Sigmoid colon (tissue), 7 donors: ENCODE measurements around the gene SMOC2. TPM values are rescaled to one million over a fixed set of nuclear protein-coding genes. Genes with fewer than 3 reads are reported as not detected.

Source experiments
- DNase-seq: peaks from one replicate; pipeline ENCODE4 v3.0.0-alpha.2; 2019
- H3K27ac ChIP-seq, 4 donors: fragments of 200-600 bp; sonication (generic); one replicate each; pipeline ENCODE4 v1.5.1; 2016 to 2019; ENCODE audit warnings: mild to moderate bottlenecking in 1 of 4
- H3K27me3 ChIP-seq, 3 donors: fragments of 200-600 bp; sonication (generic); one replicate each; pipeline ENCODE4 v1.5.1; 2019; ENCODE audit warnings: mild to moderate bottlenecking in 1 of 3
- H3K36me3 ChIP-seq, 4 donors: fragments of 200-600 bp; sonication (generic); one replicate each; pipeline ENCODE4 v1.5.1; 2016 to 2019
- H3K4me1 ChIP-seq, 4 donors: fragments of 200-600 bp; sonication (generic); one replicate each; pipeline ENCODE4 v1.5.1; 2017 to 2019
- H3K4me3 ChIP-seq, 4 donors: fragments of 200-600 bp; sonication (generic); one replicate each; pipeline ENCODE4 v1.5.1; 2017 to 2019; ENCODE audit warnings: mild to moderate bottlenecking in 2 of 4, moderate library complexity in 1 of 4
- H3K9me3 ChIP-seq, 4 donors: fragments of 200-600 bp in 3 of 4; sonication (generic) in 3 of 4; one replicate each; pipeline versions ENCODE4 v1.5.1 to v1.6.1; 2013 to 2019
- EP300 ChIP-seq, 4 donors: sonication (generic); formaldehyde crosslinking; IDR thresholded peaks; one replicate each; pipeline ENCODE4 v1.6.1; 2017; ENCODE audit warnings: antibody characterized with exemption in 4 of 4
- POLR2A ChIP-seq, 2 donors: fragments of 450-650 bp; IDR thresholded peaks; one replicate each; pipeline ENCODE4 v1.6.1; 2016; ENCODE audit warnings: antibody characterized with exemption in 2 of 2, mild to moderate bottlenecking in 2 of 2, moderate library complexity in 2 of 2
- POLR2AphosphoS5 ChIP-seq, 4 donors: sonication (generic); formaldehyde crosslinking; IDR thresholded peaks; one replicate each; pipeline ENCODE4 v1.6.1; 2017; ENCODE audit warnings: antibody characterized with exemption in 4 of 4
- WGBS, 2 donors: extraction: QIAGEN DNeasy Blood & Tissue Kit; methylation state at CpG; one replicate each; pipeline ENCODE4 v1.1.7; 2013; 5-methylcytosine and 5-hydroxymethylcytosine counted together
- intact Hi-C: fragments of 100-400 bp; cut with DNase I; formaldehyde crosslinking; loops from one replicate; pipeline ENCODE4 v1.15.1; 2023
- polyA plus RNA-seq, 3 donors: library from polyadenylated mRNA; stranded (reverse); fragments of 200-250 nt; gene quantifications; one replicate each; pipeline ENCODE4 v1.2.3, GENCODE V29; 2013
- total RNA-seq, 4 donors: library from RNA; depleted of rRNA; stranded (reverse); fragments of >200 nt; gene quantifications; one replicate each; pipeline ENCODE4 v1.1.0, GENCODE V29; 2016
- TF ChIP-seq, protein P1 (sequence below), 4 experiments: fragments of 450-650 bp in 3 of 4; fragments of 200-600 bp in 1 of 4; IDR thresholded peaks; one replicate each; pipeline ENCODE4 v1.5.1; 2016 to 2019; ENCODE audit warnings: antibody characterized with exemption in 4 of 4, mild to moderate bottlenecking in 3 of 4, moderate library complexity in 2 of 4
- donor health status: healthy with polysubstance abuse.
- donor health status: Bipolar disorder and iron deficiency.
- donor health status: healthy.

SMOC2 gene
- total and polyA plus RNA-seq, 7 donors, result 4.2 to 130 (median 33.5) TPM

DNA sequence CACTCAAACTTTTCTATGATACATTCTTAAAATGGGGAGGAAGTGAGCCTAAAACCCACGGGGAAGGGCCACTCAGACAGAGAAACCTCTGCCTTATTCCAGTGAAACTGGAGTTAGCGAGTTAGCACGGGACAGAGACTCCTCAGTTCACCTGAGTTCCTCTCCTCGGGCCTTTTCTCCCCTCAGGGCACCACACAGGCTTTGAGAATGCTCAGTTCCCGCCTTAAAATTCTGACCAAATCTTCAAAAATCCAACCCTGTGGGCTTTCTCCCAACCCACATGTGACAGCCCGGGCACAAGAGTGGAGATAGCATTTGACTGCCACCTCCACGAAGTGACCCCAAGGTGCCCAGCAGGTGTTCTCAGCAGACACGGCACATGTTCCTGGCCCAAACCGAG lies 204.3 kb downstream of the SMOC2 start:
- Histone ChIP-seq H3K27ac (no peak overlapping the region), H3K4me3 (no peak overlapping the region), H3K4me1 (peaks cover 0 to 12% (median 3%) of the 10 kb centered on the region in 4 donors), H3K36me3 (no peaks in the 10 kb centered on the region), H3K27me3 (no peaks in the 10 kb centered on the region), H3K9me3 (no peaks in the 10 kb centered on the region)
- TF ChIP-seq, protein P1, sequence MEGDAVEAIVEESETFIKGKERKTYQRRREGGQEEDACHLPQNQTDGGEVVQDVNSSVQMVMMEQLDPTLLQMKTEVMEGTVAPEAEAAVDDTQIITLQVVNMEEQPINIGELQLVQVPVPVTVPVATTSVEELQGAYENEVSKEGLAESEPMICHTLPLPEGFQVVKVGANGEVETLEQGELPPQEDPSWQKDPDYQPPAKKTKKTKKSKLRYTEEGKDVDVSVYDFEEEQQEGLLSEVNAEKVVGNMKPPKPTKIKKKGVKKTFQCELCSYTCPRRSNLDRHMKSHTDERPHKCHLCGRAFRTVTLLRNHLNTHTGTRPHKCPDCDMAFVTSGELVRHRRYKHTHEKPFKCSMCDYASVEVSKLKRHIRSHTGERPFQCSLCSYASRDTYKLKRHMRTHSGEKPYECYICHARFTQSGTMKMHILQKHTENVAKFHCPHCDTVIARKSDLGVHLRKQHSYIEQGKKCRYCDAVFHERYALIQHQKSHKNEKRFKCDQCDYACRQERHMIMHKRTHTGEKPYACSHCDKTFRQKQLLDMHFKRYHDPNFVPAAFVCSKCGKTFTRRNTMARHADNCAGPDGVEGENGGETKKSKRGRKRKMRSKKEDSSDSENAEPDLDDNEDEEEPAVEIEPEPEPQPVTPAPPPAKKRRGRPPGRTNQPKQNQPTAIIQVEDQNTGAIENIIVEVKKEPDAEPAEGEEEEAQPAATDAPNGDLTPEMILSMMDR (IDR thresholded peaks at IDR 0.05), result no peak
- WGBS, 2 donors, result 84 to 86% methylated on average over 9 of the region's 9 CpGs
- no peak for DNase-seq
- intact Hi-C loops, result no loop called here

DNA sequence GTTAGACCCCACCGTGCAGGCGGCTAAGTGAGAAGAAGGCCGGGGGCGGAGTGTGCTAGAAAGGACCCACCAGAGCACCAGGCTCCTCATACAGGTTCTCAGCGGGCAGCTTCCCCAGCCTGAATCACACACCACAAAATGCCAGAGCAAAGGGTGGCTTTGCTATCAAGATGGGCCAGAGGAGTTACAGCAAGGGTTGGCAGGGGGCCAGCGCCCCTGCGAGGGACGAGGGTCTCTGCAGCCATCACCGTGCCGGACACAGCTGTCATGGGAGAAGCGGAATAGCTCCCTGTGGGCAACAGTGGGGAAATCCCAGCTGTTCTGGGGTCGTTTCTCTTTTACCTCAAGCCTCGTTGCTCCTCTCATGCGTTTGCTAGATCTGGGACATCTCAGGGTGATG lies 206.3 kb downstream of the SMOC2 start:
- no peak overlapping the region for H3K4me3 ChIP-seq
- H3K27me3 ChIP-seq, result no peaks in the 10 kb centered on the region
- DNase-seq, result no peak
- 76% methylated on average over 14 of the region's 14 CpGs for WGBS, 2 donors
- no peaks in the 10 kb centered on the region for H3K4me1 ChIP-seq
- H3K27ac ChIP-seq, result no peak overlapping the region
- no peaks in the 10 kb centered on the region for H3K36me3 ChIP-seq
- no peaks in the 10 kb centered on the region for H3K9me3 ChIP-seq
- intact Hi-C loops, result no loop called here
- TF ChIP-seq, protein P1 (IDR thresholded peaks at IDR 0.05), result no peak
- TF ChIP-seq POLR2A (IDR thresholded peaks at IDR 0.05), result no peak
- TF ChIP-seq POLR2AphosphoS5 (IDR thresholded peaks at IDR 0.05), result no peak
- TF ChIP-seq EP300 (IDR thresholded peaks at IDR 0.05), result no peak

DNA sequence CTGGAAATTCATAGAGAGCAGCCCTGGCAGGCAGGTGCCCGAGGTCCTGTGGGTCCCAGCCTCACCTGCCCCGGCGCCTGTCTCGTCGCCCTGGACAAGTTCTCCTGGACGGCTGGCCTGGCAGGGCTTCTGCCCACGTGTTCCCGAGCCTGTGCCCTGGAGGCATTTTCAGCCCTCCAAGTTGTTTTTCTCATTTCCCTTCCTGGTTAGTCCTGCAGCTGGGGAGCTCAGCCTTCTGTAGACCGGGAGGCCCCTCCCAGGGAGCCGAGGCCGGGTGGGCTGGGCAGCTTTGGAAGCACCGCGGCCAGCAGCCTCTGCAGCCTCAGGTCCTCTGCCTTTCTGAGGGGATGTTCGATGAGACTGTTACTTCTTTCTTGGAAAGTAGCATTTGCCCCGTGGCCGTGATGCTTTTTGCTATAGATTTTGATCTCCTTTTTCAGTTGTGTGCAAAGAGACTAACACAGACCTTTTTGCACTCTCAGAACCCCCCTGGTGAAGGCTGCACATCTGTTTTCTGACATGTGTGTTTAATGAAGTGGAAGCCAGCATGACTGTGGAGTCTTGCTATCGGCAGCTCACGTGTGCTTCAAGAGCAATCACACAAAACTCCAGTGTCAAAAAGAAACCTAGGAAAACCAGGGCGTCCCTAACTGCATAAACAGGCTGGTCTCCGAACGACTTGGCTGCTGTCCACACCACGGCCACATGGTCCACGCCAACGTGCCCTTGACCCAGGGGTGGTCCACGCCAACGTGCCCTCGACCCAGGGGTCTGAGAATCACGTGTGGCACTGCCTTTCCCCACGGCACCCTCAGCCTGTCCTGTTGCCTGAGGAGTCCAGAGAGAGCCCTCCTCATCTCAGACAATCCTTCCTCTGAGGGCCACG lies 207.5 kb downstream of the SMOC2 start:
- Histone ChIP-seq H3K4me1 (no peaks in the 10 kb centered on the region), H3K36me3 (no peaks in the 10 kb centered on the region), H3K27me3 (no peaks in the 10 kb centered on the region), H3K27ac (no peak overlapping the region), H3K4me3 (no peak overlapping the region), H3K9me3 (no peaks in the 10 kb centered on the region)
- WGBS, 2 donors, result 64 to 77% methylated on average over 30 of the region's 30 CpGs
- intact Hi-C loops, result no loop called here
- TF ChIP-seq POLR2AphosphoS5 (IDR thresholded peaks at IDR 0.05) (no peak), EP300 (IDR thresholded peaks at IDR 0.05) (no peak), POLR2A (IDR thresholded peaks at IDR 0.05) (no peak)
- TF ChIP-seq, protein P1 (IDR thresholded peaks at IDR 0.05), result no peak
- peak; percentile 61 for DNase-seq

DNA sequence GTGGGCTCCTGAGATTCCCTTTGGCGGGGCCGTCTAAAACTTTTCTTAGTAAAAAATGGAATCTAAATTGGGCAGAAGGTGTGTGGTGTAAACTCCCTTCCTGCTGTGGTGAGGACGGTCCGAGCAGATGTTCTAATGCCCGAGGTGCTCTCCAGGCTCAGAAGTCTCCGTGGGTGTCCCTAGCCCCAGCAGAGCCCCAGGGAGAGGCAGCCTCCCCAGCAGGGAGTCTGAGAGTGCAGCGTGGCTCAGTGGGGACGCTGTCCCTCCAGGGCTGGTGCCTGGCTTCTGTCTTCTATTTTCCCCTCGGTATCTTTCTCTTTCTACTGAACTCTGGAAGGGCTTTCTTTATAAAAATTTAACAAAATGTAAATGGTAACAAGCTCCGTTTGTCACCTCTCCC lies 208.2 kb downstream of the SMOC2 start:
- DNase-seq, result peak; percentile 35
- Histone ChIP-seq H3K9me3 (no peaks in the 10 kb centered on the region), H3K27me3 (no peaks in the 10 kb centered on the region), H3K4me3 (no peak overlapping the region), H3K27ac (no peak overlapping the region), H3K36me3 (no peaks in the 10 kb centered on the region), H3K4me1 (no peaks in the 10 kb centered on the region)
- TF ChIP-seq, protein P1 (IDR thresholded peaks at IDR 0.05), result no peak
- TF ChIP-seq POLR2A (IDR thresholded peaks at IDR 0.05) (no peak), POLR2AphosphoS5 (IDR thresholded peaks at IDR 0.05) (no peak), EP300 (IDR thresholded peaks at IDR 0.05) (no peak)
- intact Hi-C loops, result no loop called here
- WGBS, 2 donors, result 51 to 74% methylated on average over 10 of the region's 10 CpGs
